Esophagus (tissue), 2 donors: Measurements from ENCODE around the gene TXNDC11. TPM values are rescaled to one million over a fixed set of nuclear protein-coding genes. Genes with fewer than 3 reads are reported as not detected.
"Not testable (repeated sequence)": the region's sequence is repeated elsewhere in the genome, so short reads cannot be mapped to it uniquely, and the experiment has no call there.

Source experiments
- H3K27ac ChIP-seq, 2 donors: one replicate each; pipeline ENCODE4 v1.5.1; 2013; ENCODE audit warnings: low read depth in 2 of 2, mild to moderate bottlenecking in 2 of 2, inconsistent platforms in 1 of 2, low read length in 1 of 2, moderate library complexity in 1 of 2
- H3K27me3 ChIP-seq, 2 donors: one replicate each; pipeline ENCODE4 v1.6.1; 2013; ENCODE audit warnings: low read length in 2 of 2, control low read depth in 1 of 2, mild to moderate bottlenecking in 1 of 2; ENCODE audit not compliant: insufficient read depth in 2 of 2, control insufficient read depth in 1 of 2
- H3K36me3 ChIP-seq, 2 donors: one replicate each; pipeline ENCODE4 v1.6.1; 2013; ENCODE audit warnings: low read length in 1 of 2; ENCODE audit not compliant: control insufficient read depth in 2 of 2, insufficient read depth in 2 of 2
- H3K4me1 ChIP-seq, 2 donors: one replicate each; pipeline ENCODE4 v1.6.1; 2013; ENCODE audit warnings: low read length in 1 of 2; ENCODE audit not compliant: control insufficient read depth in 2 of 2, insufficient read depth in 2 of 2
- H3K4me3 ChIP-seq, 2 donors: one replicate each; pipeline ENCODE4 v1.5.1; 2013; ENCODE audit warnings: low read length in 2 of 2, mild to moderate bottlenecking in 2 of 2, low read depth in 1 of 2, moderate library complexity in 1 of 2
- H3K9me3 ChIP-seq, 2 donors: one replicate each; pipeline ENCODE4 v1.6.1; 2013; ENCODE audit warnings: mild to moderate bottlenecking in 2 of 2, low read depth in 1 of 2, low read length in 1 of 2, moderate library complexity in 1 of 2; ENCODE audit not compliant: control insufficient read depth in 2 of 2, insufficient read depth in 1 of 2
- WGBS, 2 donors: extraction: QIAGEN DNeasy Blood & Tissue Kit; methylation state at CpG; one replicate each; pipeline ENCODE4 v1.1.7; 2013; 5-methylcytosine and 5-hydroxymethylcytosine counted together
- polyA plus RNA-seq, 2 donors: library from polyadenylated mRNA; stranded (reverse); fragments of 200-250 nt; gene quantifications; one replicate each; pipeline ENCODE4 v1.2.3, GENCODE V29; 2013
- donor health status: healthy with polysubstance abuse.
- donor health status: Bipolar disorder and iron deficiency.

TXNDC11 gene
- 10 to 100 TPM; 21.8 to 24.5 TPM for polyA plus RNA-seq

GRCh38 chr16:11742536-11743307, at the start of gene TXNDC11:
TSS of gene TXNDC11 (minus strand) at chr16:11742857. CDS start at chr16:11742730, 127 bp downstream.
- peak within 1 kb of the TSS; percentile 83 to 93 for H3K4me3 ChIP-seq
- H3K27me3 ChIP-seq, result no peaks in the 10 kb centered on the region
- no peaks in the 10 kb centered on the region for H3K4me1 ChIP-seq
- WGBS, 2 donors, result 0 to 1% methylated on average over 78 to 96 of the region's 96 CpGs
- peak within 1 kb of the TSS; percentile 96 to 98 for H3K27ac ChIP-seq
- H3K9me3 ChIP-seq, result no peaks in the 10 kb centered on the region
- no peaks in the 10 kb centered on the region for H3K36me3 ChIP-seq

- WGBS, 2 donors, result 83 to 85% methylated on average over 8 of the region's 8 CpGs
- Histone ChIP-seq H3K4me1 (peaks cover 3 to 4% of the 10 kb centered on the region in 2 donors), H3K9me3 (no peaks in the 10 kb centered on the region), H3K4me3 (no peak overlapping the region), H3K27ac (no peak overlapping the region), H3K27me3 (no peaks in the 10 kb centered on the region), H3K36me3 (peaks cover 0 to 3% of the 10 kb centered on the region in 2 donors)
These were observed 48.6 kb upstream of the TXNDC11 start for GRCh38 chr16:11791144-11791828.

GRCh38 chr16:11788914-11789313, 46.3 kb upstream of the TXNDC11 start:
- Histone ChIP-seq H3K4me3 (no peak overlapping the region), H3K4me1 (peaks cover 2 to 3% of the 10 kb centered on the region in 2 donors), H3K27ac (no peak overlapping the region), H3K27me3 (no peaks in the 10 kb centered on the region), H3K9me3 (no peaks in the 10 kb centered on the region), H3K36me3 (no peaks in the 10 kb centered on the region)
- WGBS, 2 donors, result 87 to 88% methylated on average over 3 of the region's 3 CpGs

GRCh38 chr16:11784980-11785599, 42.4 kb upstream of the TXNDC11 start:
- 88 to 90% methylated on average over 13 of the region's 13 CpGs for WGBS, 2 donors
- H3K27ac ChIP-seq, H3K4me3 ChIP-seq, H3K9me3 ChIP-seq, H3K27me3 ChIP-seq, H3K4me1 ChIP-seq, H3K36me3 ChIP-seq: not testable (repeated sequence)

- H3K27me3 ChIP-seq, H3K4me1 ChIP-seq, H3K4me3 ChIP-seq, H3K36me3 ChIP-seq, H3K9me3 ChIP-seq, H3K27ac ChIP-seq: not testable (repeated sequence)
- 94 to 95% methylated on average over 6 of the region's 6 CpGs for WGBS, 2 donors
These were observed 41.7 kb upstream of the TXNDC11 start for GRCh38 chr16:11784381-11784780.

- no peaks in the 10 kb centered on the region for H3K36me3 ChIP-seq
- H3K27ac ChIP-seq, result peak overlapping the region; percentile 22 to 73
- no peak overlapping the region for H3K4me3 ChIP-seq
- no peaks in the 10 kb centered on the region for H3K9me3 ChIP-seq
- H3K4me1 ChIP-seq, result no peaks in the 10 kb centered on the region
- H3K27me3 ChIP-seq, result no peaks in the 10 kb centered on the region
These were observed 41.3 kb upstream of the TXNDC11 start for GRCh38 chr16:11784038-11784369.

GRCh38 chr16:11783319-11784037, 40.8 kb upstream of the TXNDC11 start:
- Histone ChIP-seq H3K27me3 (no peaks in the 10 kb centered on the region), H3K4me1 (no peaks in the 10 kb centered on the region), H3K27ac (peak overlapping the region; percentile 73 to 85), H3K36me3 (no peaks in the 10 kb centered on the region), H3K9me3 (no peaks in the 10 kb centered on the region), H3K4me3 (no peak overlapping the region)
- 10 to 17% methylated on average over 5 of the region's 5 CpGs for WGBS, 2 donors

- Histone ChIP-seq H3K27me3 (no peaks in the 10 kb centered on the region), H3K4me3 (no peak overlapping the region), H3K27ac (peak overlapping the region in 1 of 2 donors; percentile 72), H3K9me3 (no peaks in the 10 kb centered on the region), H3K36me3 (no peaks in the 10 kb centered on the region), H3K4me1 (no peaks in the 10 kb centered on the region)
- WGBS, 2 donors, result 28 to 40% methylated on average over 5 of the region's 5 CpGs
These were observed 39.1 kb upstream of the TXNDC11 start for GRCh38 chr16:11781773-11782172.

GRCh38 chr16:11780991-11781680, 38.5 kb upstream of the TXNDC11 start:
- WGBS, 2 donors, result 77 to 78% methylated on average over 4 of the region's 4 CpGs
- Histone ChIP-seq H3K9me3 (no peaks in the 10 kb centered on the region), H3K4me1 (no peaks in the 10 kb centered on the region), H3K36me3 (no peaks in the 10 kb centered on the region), H3K27me3 (no peaks in the 10 kb centered on the region), H3K27ac (no peak overlapping the region), H3K4me3 (no peak overlapping the region)
